ENCODE results near the gene MYO1B.

DNA sequence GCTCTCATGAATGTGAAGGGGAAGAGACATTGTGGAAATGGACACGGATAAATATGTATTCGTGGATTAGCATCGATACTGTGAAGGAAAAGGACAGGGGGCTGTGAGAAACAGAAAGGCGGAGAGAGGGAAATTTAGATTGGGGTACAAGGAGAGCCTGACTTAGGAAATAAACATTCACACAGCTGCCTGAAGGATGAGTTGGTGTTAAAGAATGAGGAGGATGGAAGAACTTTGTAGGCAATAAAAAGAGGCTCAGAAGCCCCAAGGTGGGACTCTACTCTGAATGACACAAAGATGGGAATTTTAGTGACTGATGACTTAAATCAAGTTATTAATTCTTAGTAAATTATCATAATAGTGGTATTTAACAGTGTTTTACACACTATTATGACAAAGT lies 10.1 kb downstream of the MYO1B start:
- TF ChIP-seq ZNF274 (IDR thresholded peaks at IDR 0.05; ENCODE audit: low read depth, low read length) (no peak), YY1 (IDR thresholded peaks at IDR 0.05; ENCODE audit: insufficient read depth, insufficient read length) (no peak)
